ENCODE measurements around the gene IGFBP1.

GRCh38 chr7:45938626-45939302 lies 50.5 kb downstream of the IGFBP1 start:
- no peak for TF ChIP-seq CTCF (IDR thresholded peaks at IDR 0.05; ENCODE audit: insufficient read depth, low read length)
- no peak for TF ChIP-seq GABPA (IDR thresholded peaks at IDR 0.05; ENCODE audit: low read depth)
